Tibial nerve (tissue), 3 donors: ENCODE measurements around the gene PNPLA5.

Experiments used
- POLR2A ChIP-seq, 2 donors: fragments of 450-650 bp; IDR thresholded peaks; one replicate each; pipeline ENCODE4 v1.6.1; 2017; ENCODE audit warnings: antibody characterized with exemption in 2 of 2, mild to moderate bottlenecking in 2 of 2, moderate library complexity in 2 of 2
- TF ChIP-seq, protein P1 (sequence below), 5 experiments: fragments of 200-600 bp in 3 of 5; fragments of 450-650 bp in 2 of 5; sonication (generic) in 3 of 5; IDR thresholded peaks; one replicate each; pipeline ENCODE4 v1.5.1; 2016 to 2019; ENCODE audit warnings: antibody characterized with exemption in 5 of 5, mild to moderate bottlenecking in 3 of 5, moderate library complexity in 2 of 5

GRCh38 chr22:43835166-43835565 lies 56.6 kb downstream of the PNPLA5 start:
- TF ChIP-seq, protein P1, sequence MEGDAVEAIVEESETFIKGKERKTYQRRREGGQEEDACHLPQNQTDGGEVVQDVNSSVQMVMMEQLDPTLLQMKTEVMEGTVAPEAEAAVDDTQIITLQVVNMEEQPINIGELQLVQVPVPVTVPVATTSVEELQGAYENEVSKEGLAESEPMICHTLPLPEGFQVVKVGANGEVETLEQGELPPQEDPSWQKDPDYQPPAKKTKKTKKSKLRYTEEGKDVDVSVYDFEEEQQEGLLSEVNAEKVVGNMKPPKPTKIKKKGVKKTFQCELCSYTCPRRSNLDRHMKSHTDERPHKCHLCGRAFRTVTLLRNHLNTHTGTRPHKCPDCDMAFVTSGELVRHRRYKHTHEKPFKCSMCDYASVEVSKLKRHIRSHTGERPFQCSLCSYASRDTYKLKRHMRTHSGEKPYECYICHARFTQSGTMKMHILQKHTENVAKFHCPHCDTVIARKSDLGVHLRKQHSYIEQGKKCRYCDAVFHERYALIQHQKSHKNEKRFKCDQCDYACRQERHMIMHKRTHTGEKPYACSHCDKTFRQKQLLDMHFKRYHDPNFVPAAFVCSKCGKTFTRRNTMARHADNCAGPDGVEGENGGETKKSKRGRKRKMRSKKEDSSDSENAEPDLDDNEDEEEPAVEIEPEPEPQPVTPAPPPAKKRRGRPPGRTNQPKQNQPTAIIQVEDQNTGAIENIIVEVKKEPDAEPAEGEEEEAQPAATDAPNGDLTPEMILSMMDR (IDR thresholded peaks at IDR 0.05) = no peak
- TF ChIP-seq POLR2A (IDR thresholded peaks at IDR 0.05) = no peak
